ENCODE results near the gene CNOT10.
"Not testable (repeated sequence)": the region's sequence is repeated elsewhere in the genome, so short reads cannot be mapped to it uniquely, and the experiment has no call there.

The CNOT10 gene

DNA sequence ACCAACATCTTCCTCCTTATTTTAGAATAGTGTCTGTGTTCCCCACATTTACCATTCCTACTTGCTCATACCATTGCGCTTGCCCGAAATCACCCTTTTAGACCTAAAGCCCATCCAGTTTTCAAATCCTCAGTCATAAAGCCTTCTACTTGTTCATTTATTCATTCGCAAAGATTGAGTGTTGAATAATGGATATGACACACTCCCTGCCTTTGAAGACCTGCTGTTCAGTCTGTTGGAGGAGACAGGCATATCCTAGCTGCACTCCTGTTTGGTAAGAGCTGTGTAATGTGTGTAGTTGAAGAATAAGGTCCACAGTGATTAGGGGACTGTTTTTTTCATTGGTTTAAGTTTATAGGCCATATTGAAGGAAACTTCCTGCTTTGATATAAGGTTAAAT lies 1.7 kb downstream of the CNOT10 start:
- DNase-seq (ENCODE audit: low read depth in 2 of 2), result no peak

DNA sequence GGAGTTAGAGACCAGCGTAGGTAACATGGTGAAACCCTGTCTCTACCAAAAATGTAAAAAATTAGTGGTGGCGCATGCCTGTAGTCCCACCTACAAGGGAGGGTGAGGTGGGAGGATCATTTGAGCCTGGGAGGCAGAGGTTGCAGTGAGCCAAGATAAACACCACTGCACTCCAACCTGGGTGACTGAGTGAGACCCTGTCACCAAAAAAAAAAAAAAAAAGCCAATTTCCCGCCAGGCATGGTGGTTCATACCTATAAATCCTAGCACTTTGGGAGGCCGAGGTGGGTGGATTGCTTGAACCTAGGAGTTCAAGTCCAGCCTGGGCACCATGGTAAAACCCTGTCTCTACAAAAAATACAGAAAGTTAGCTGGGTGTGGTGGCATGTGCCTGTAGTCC lies 6.9 kb downstream of the CNOT10 start:
- DNase-seq (ENCODE audit: low read depth in 2 of 2), result no peak

GRCh38 chr3:32696523-32696922 lies 11.5 kb downstream of the CNOT10 start:
- DNase-seq (ENCODE audit: low read depth in 2 of 2), result no peak

GRCh38 chr3:32698506-32698905 lies 13.5 kb downstream of the CNOT10 start:
- DNase-seq (ENCODE audit: low read depth in 2 of 2), result no peak

- no peak for DNase-seq (ENCODE audit: low read depth in 2 of 2)
Measured at GRCh38 chr3:32699429-32699828, 14.4 kb downstream of the CNOT10 start.

GRCh38 chr3:32700244-32700643 lies 15.3 kb downstream of the CNOT10 start:
- no peak for DNase-seq (ENCODE audit: low read depth in 2 of 2)

DNA sequence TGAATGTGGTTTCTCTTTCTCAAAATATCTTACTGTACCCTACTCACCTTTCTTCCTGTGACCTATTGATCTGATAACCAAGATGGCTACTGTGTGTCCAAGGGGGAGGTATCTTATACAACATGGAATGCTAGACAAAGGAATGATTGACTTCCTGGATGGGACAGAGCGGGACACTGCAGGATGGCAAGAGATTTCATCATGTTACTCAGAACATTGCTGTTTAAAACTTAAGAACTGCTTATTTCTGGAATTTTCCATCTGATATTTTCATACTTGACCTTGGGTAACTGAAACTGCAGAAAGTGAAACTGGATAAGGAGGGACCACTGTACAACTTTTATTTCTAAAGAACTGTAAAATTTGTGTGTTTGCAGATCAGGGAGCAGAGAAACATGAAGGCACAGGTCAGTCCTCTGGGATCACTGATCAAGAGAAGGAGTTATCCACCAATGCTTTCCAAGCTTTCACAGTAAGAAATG lies 18.5 kb downstream of the CNOT10 start:
- no peak for DNase-seq (ENCODE audit: low read depth in 2 of 2)

DNA sequence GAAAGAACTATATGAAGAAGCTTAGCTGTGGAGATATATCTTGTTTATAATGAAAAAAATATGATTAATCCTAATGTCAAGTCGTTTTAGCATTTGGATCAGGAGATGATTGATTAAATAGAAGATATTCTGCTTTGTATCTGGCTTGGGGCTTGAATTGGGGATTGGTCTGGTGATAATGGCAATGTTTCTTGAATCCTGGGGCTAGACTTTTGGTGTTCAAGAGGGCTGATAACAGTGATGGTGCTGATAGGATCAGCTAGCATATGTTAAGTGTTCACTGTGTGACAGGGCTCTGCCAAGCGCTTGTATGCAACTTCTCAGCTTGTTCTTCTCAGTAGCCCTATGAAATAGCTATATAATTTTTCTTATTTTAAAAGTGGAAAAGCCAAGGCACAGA lies 20.2 kb downstream of the CNOT10 start:
- no peak for DNase-seq (ENCODE audit: low read depth in 2 of 2)

- no peak for DNase-seq (ENCODE audit: low read depth in 2 of 2)
Measured at GRCh38 chr3:32706348-32707025, 21.5 kb downstream of the CNOT10 start.

DNA sequence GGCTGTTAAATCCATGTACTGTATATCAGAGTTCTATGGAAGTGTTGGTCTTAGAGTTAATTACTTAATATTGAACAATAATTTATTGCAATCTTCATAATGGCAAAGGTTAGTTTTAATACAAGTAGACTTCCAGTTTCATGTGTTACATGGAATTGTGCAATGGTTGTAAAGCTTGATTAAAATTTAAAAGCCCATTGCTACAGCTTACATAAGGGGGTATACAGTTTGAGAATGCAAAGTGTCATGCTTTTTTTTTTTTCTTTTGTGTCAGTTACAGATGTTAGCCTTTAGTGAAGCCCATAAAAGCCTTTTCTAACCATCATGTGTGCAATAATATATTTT lies 22.0 kb downstream of the CNOT10 start:
- no peak for DNase-seq (ENCODE audit: low read depth in 2 of 2)

- no peak for DNase-seq (ENCODE audit: low read depth in 2 of 2)
Measured at GRCh38 chr3:32708672-32709283, 23.8 kb downstream of the CNOT10 start.

GRCh38 chr3:32709346-32709745 lies 24.4 kb downstream of the CNOT10 start:
- DNase-seq (ENCODE audit: low read depth in 2 of 2), result no peak

- DNase-seq (ENCODE audit: low read depth in 2 of 2), result no peak
Measured at GRCh38 chr3:32712506-32713055, 27.6 kb downstream of the CNOT10 start.

DNA sequence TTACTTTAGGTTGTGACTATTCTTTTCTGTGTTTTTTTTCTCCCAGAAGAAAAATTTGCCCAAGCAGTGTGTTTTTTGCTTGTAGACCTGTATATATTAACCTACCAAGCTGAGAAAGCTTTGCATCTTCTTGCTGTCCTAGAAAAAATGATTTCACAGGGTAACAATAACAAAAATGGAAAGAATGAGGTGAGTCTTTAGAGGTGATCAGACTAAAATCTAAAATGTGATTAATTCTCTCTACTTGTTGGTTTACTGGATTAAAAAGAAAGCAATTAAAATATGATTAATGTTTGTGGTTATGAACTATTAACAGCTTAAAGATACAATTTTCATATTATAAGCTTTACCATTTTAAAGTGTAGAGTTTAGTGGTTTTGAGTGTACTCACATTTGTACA lies 28.2 kb downstream of the CNOT10 start:
- no peak for DNase-seq (ENCODE audit: low read depth in 2 of 2)

- no peak for DNase-seq (ENCODE audit: low read depth in 2 of 2)
Measured at GRCh38 chr3:32719335-32719734, 34.3 kb downstream of the CNOT10 start.

- DNase-seq (ENCODE audit: low read depth in 2 of 2), result no peak
Measured at GRCh38 chr3:32719931-32720330, 34.9 kb downstream of the CNOT10 start.

DNA sequence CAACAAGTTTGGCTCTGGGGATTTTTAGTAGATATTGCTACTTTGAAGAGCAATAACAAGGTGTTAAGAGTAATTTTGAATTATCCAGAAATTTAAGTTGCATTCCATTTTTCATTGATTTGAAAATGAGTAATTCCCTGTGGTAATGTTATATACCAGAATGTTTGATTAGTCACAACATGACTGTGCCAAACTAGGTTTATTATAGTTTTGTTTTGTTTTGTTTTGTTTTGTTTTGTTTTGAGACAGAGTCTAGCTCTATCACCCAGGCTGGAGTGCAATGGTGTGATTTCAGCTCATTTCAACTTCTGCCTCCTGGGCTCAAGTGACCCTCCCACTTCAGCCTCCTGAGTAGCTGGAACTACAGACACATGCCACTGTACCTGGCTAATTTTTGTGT lies 40.7 kb downstream of the CNOT10 start:
- no peak for DNase-seq (ENCODE audit: low read depth in 2 of 2)

DNA sequence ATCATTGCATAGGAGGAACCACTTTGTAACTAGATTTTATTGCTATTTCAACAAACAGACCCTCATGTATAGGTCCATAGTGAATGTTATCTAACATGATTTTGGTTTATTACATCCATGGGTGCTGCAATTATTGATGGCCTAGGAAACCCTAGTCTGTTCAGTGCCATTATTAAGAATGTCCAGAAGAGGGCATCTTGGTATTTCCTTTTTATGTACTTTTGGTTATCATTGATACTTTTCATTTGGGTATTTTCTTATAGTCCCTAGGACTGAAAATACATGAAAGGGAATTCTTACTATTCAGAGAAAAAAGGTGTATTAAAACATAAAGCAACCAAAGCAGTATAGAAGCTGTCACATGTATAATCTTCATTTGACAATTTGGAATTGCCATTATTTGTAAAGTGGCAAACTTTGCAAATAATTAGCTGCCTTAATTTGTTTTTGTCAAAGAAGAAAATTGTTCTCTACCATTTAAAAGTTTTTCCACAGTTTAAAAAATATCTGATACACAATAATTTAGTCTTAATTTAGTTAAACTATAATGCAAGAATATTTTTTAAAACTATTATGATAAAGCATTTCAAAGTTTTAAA lies 48.7 kb downstream of the CNOT10 start:
- no peak for DNase-seq (ENCODE audit: low read depth in 2 of 2)

DNA sequence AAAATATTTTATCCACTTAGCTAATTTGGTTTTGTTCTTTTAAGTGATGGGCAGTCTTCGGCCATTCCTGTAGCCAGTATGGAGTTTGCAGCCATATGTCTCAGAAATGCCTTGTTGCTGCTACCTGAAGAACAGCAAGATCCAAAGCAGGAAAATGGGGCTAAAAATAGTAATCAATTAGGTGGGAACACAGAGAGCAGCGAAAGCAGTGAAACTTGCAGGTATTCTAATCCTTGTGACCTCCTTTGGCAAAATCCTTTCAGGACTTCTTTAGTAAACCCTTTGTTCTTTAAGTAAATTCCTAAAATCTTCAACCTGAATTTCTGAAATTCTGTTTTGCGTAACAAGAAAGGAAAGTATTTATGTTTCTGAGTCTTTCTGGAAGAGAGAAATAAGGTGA lies 49.8 kb downstream of the CNOT10 start:
- no peak for DNase-seq (ENCODE audit: low read depth in 2 of 2)

GRCh38 chr3:32743470-32743869 lies 58.5 kb downstream of the CNOT10 start:
- not testable (repeated sequence) for DNase-seq (ENCODE audit: low read depth in 2 of 2)

DNA sequence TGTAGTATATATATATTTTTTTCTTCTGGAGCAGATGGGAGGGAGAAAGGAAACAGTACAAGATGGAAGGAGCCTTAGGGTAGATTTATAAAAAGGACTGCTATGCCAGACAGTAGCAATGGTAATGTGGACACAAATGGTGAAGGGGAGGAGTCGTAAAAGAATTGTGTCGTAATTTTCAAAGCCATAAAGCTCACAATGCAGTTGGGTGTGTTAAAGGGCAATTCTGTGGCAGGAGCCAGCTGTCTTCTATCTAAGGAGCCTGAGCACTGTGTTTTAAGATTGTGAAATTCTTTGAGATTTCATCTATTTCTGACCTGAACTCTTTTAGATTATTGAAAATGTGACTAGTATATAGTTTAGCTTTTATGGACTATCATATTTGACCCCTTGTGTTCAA lies 58.9 kb downstream of the CNOT10 start:
- DNase-seq (ENCODE audit: low read depth in 2 of 2), result no peak

- no peak for DNase-seq (ENCODE audit: low read depth in 2 of 2)
Measured at GRCh38 chr3:32751377-32751776, 66.4 kb downstream of the CNOT10 start.

DNA sequence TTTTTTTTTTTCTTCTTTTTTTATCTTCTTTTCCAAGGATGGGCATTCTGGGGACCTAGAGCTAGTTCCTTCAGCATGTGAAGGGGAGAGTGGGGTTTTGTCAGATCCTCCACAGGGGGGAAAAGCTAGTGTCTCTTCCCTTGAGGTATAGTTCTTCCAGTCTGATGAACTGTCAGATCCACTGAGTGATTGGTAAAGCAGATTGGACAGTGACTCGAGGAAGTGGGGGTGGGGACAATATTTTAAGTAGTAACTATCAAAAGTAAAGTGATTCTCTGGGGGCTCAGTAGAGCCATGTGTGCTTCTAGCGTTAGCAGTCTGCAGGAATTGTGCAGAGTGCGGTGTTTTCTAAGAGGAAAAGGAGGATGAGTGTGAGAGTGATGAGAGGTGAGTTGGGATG lies 70.8 kb downstream of the CNOT10 start:
- no peak for DNase-seq (ENCODE audit: low read depth in 2 of 2)
